HPDE6-E6E7 (cell line): Measurements from ENCODE around the gene RNF130.
"Not testable (repeated sequence)": the region's sequence is repeated elsewhere in the genome, so short reads cannot be mapped to it uniquely, and the experiment has no call there.

Experiments
- DNase-seq: peaks from one replicate; pipeline ENCODE4 v3.0.0; 2011; ENCODE audit warnings: missing footprints; ENCODE audit errors: extremely low spot score

The RNF130 gene

GRCh38 chr5:180018347-180019060 is 53.1 kb downstream of the RNF130 start:
- no peak for DNase-seq

GRCh38 chr5:180015523-180015922 is 56.0 kb downstream of the RNF130 start:
- not testable (repeated sequence) for DNase-seq

GRCh38 chr5:180013678-180014077 is 57.9 kb downstream of the RNF130 start:
- DNase-seq: no peak

- no peak for DNase-seq
These were observed 59.2 kb downstream of the RNF130 start for GRCh38 chr5:180012316-180012715.

- no peak for DNase-seq
These were observed 60.9 kb downstream of the RNF130 start for GRCh38 chr5:180010636-180011035.

GRCh38 chr5:180009581-180009980 is 62.0 kb downstream of the RNF130 start:
- DNase-seq: no peak

- no peak for DNase-seq
These were observed 63.1 kb downstream of the RNF130 start for GRCh38 chr5:180008433-180008832.

- no peak for DNase-seq
These were observed 64.0 kb downstream of the RNF130 start for GRCh38 chr5:180007582-180007981.

GRCh38 chr5:180006141-180006540 is 65.4 kb downstream of the RNF130 start:
- DNase-seq: no peak

GRCh38 chr5:180003127-180003526 is 68.4 kb downstream of the RNF130 start:
- no peak for DNase-seq

- DNase-seq: no peak
These were observed 69.8 kb downstream of the RNF130 start for GRCh38 chr5:180001742-180002141.

GRCh38 chr5:180001136-180001535 is 70.4 kb downstream of the RNF130 start:
- DNase-seq: no peak

- DNase-seq: no peak
These were observed 73.1 kb downstream of the RNF130 start for GRCh38 chr5:179998485-179998884.

GRCh38 chr5:179994583-179995323 is 76.8 kb downstream of the RNF130 start:
- DNase-seq: no peak

- DNase-seq: not testable (repeated sequence)
These were observed 78.7 kb downstream of the RNF130 start for GRCh38 chr5:179992855-179993254.

GRCh38 chr5:179991106-179991505 is 80.5 kb downstream of the RNF130 start:
- no peak for DNase-seq

- DNase-seq: not testable (repeated sequence)
These were observed 81.0 kb downstream of the RNF130 start for GRCh38 chr5:179990525-179990924.

- no peak for DNase-seq
These were observed 85.2 kb downstream of the RNF130 start for GRCh38 chr5:179986328-179986727.

GRCh38 chr5:179981636-179982035 is 89.9 kb downstream of the RNF130 start:
- DNase-seq: no peak

- no peak for DNase-seq
These were observed 90.8 kb downstream of the RNF130 start for GRCh38 chr5:179980767-179981166.

GRCh38 chr5:179978792-179979191 is 92.8 kb downstream of the RNF130 start:
- no peak for DNase-seq

- DNase-seq: no peak
These were observed 95.8 kb downstream of the RNF130 start for GRCh38 chr5:179975713-179976134.
